Dedifferentiated amniotic fluid mesenchymal stem cell (primary cell): Measurements from ENCODE around the gene PRICKLE2.

Source experiments
- DNase-seq: peaks from one replicate; pipeline ENCODE4 v3.0.0-alpha.2; 2016; ENCODE audit errors: extremely low spot score

The PRICKLE2 gene

DNA sequence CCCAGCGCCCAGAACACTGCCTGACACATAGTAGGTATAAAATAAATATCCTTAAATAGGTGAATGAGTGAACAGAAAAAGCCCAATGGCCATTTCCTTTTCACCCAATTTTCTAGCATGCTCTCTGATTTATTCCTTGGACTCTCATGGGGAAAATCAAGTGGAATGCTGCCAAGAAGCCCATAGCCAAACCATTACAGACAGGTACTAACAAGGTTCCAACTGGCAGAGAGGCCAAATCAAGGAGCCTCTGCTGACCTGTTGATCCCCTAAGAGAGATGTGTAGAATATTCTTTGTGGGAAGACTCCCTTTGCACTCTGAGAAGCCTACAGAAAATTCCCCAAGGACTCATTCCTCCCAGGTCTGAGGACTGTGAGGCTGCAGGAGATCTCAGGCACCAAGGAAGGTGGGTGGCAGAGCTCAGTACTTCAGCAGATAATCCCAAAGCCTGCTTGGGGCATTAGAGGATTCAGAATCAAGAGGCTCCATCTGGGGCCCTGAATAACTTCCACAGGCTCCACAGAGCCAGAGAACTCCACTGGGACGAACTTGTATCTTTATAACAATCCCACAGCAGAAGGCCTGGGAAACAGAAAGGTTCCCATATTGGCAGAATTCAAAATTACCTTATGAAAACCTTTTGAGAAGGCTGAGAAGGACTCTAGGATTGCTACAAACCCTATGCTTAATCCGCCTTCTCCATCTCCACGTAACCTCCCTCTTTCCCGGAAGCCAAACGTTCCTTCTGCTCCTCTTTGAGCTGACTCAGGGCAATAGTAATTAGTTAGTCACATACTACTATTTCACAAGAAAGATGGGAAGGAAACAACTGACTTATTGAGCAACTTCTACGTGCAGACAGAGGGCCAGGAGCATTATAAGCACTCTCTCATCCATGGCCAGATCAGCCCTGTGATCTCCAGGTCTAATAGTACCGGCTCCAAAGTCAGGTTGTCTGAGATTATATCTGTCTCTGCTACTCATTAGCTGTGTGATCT, 34.5 kb downstream of the PRICKLE2 start:
- no peak for DNase-seq

DNA sequence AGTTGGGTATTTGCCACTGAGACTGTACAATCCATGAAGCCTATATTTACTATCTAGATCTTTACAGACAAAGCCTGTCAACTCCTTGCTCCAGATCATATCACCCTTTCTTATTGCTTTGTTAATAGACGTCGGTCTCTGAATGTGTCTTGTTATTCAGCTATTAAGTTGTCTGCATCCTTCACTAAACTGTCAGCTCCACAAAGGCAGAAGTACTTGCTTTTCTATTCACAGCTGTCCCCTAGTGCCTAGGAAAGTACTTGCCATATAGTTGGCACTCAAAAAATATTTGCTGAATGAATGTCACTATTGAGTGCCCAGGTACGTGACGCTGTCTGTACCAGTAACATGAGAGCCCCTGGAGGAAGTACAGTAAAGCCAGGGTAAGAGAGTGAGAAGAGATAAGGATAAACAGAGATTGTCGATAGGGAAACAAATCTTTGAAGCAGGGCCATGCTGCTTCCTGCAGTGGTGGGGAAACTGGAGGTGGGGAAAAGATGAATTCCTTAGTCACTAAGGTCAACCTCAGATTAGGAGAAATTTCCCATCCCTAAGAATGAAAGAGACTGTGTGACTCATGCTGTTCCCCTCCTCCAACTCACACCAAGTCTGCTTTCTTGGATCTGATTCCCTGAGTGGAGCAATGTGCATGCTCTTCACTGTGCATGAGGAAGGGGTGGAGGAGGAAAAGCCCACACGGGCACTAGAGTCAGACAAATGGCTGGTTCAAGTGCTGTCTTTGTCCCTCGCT, 36.3 kb downstream of the PRICKLE2 start:
- DNase-seq: peak; percentile 27

DNA sequence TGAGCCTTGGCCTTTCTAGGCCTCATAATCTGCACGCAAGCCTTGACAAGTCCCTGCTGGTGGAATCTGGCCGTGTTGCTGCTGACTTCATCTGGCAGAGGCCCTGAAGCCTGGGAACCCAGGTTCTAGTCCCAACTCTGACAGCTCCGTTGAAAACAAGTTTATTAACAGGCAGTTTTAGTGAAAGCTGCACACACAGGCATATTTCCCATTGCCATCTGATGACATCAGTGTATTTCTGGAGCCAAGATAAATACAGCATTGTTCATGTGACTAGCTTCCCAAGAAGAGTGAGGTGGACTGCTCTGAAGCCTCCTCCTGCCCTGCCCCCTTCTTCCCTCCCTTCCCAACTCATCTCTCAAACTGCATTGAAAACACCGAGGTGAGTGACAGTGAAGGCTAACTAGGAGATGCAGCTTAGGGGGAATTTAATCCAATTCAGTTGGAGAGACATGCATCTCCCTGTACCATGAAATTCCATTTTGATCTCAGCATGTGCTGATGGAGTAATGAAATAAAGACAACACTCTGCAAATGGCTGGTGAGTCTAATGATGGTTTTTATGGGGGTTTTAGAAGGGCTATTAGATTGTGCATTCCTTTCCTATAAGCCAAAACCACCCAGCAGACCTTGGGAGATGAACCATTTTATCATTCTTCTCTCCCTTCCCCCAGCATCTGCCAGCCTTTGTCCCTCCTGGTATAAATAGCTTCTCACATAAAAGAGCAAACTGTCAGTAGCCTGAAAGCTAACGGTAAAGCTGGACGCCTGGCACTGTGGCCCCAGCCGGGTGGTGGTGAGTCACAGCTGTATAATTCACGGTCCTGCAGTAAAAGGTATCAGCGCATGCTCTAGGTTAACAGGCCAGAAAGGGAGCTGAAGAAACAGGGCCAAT, 38.0 kb downstream of the PRICKLE2 start:
- peak; percentile 88 for DNase-seq

DNA sequence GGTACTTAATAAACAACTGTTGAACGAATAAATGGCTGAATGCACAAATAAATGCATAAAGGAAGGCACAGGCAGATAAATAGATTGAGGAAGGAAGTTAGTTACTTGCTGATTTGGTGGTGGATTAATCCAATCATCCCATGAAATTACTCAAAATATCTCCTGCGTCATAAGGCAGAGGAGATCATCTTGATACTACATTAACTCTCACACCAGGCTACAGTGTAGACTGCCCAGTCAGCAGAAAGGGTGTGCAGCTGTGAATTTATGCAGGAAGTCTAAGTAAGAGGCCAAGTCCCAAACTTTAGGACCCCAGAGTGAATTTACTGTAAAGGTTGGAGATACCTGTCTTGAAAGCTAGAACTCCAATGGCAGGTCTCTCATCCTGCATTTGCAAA, 38.6 kb downstream of the PRICKLE2 start:
- DNase-seq: no peak

DNA sequence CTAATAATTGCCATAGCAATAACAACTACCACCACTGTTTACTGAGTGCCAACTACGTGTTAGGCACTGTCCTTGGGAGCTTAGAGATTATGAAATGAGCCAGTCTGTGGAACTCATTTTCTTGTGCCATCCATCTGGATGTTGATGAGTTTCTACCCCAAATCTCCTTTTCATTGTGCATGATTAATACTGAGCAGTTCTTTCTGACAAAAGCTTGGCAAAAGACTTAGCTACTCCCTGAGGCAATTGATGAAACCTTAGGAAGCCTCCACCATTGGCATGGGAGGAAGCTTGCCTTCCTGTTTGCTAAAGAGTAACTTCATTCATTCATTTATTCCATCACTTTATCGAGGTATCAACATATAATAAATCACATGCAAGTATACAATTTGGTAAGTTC, 39.8 kb downstream of the PRICKLE2 start:
- DNase-seq: no peak

DNA sequence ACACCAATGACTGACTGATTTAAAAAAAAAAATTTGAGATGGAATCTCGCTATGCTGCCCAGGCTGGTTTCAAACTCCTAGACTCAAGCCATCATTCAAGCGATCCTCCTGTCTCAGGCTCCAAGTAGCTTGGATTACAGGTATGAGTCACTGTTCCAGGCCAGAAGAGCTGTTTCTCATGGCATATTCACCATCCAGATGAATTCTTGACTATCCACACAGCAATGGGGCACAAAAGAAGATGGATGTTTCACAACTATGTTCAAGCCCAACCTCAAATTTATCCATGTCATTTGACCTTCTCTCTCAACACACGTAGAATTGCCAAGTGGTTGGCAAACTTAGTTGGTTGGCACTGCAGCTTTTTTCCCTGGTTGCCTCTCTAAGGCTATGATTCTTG, 40.6 kb downstream of the PRICKLE2 start:
- no peak for DNase-seq

DNA sequence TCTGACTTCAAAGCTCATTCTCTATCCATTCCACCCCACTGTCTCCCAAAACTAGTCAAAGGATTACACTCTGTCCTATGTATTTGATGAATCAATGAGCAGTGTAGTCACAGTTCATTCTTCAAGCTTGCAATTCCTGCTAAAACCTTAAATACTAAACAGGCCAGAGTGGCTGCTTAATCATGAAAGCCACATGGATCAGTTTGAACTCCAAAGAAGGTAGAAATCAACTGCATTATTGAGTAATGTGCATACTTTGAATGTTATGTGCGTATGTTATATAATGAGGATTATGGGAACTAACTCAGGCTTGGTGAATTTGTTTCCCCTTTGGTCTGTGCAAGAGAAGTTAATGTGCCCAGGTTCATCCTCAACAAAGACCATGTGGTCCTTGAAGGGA, 45.4 kb downstream of the PRICKLE2 start:
- no peak for DNase-seq

DNA sequence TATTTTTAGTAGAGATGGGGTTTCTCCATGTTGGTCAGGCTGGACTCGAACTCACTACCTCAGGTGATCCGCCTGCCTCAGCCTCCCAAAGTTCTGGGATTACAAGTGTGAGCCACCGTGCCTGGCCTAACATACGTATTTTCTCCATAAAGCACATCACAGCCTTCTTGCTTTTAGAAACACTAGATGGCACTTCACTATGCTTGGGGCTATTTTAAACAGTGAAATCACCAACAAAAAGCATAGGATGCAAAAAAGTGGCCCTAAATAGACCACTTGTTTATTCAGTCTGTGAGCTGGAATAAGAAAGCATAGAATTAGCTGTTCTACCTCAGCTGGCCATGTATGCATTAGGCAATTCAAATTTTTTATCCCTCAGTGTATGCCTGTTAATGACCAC, 46.0 kb downstream of the PRICKLE2 start:
- DNase-seq: no peak

DNA sequence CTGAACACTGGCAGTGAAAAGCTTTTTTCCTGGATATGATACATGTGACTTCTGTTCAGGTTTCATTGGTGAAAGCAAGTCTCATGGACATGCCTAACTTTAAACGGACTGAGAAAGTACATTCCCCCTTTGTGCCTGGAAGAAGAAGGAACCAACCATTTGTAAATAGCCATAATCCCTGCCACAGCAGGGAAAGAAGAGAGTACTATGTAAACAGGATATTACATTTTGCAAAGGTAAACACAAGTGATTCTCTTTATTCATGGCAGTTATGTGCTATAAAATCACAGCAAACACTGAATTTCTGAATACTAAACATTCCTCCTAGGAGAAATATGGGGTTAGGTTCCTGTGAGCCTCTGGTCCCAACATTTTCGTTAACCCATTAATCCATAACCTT, 46.8 kb downstream of the PRICKLE2 start:
- no peak for DNase-seq

DNA sequence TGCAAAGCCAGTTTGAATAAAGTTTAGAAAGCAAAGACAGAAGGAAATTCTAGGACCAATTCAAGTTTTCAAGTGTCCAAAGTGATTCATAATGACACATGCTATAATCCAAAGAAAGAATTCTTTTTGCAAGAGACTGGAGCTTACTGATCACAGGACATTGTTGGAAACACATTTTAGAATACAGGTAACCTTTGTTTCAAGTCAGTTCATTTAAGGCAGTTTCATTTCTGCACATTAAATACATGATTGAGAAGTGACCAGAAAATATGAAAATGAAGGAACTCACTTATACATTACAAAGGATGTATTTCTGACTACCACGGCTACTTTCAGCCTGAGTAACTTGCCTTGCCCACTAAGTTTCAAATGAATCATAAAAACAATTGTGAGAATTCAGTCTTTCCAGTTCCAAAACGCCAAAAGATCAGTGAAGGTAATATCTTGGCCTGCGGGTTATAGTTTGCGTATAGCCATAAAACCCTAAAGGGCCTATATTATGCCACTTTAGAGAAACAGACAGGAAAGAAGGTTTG, 48.7 kb downstream of the PRICKLE2 start:
- DNase-seq: no peak

DNA sequence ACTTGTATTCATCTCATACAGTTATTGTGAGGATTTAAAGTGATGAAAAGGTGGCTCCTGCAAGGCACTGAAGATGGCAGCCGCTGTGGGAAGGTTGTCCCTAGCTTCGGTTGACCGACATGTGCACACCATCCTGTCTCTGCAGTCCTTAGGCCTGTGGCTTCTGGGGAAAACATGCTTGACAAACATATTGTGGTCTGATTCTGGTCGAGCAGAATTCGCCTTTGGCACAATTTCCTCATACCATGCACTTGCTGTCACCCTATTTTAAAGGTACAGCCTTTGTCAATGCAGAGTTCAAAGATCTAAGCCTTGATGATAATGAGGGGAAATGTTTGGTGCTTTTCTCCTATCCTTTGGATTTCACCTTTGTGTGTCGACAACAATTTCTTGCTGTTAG, 50.9 kb downstream of the PRICKLE2 start:
- no peak for DNase-seq

DNA sequence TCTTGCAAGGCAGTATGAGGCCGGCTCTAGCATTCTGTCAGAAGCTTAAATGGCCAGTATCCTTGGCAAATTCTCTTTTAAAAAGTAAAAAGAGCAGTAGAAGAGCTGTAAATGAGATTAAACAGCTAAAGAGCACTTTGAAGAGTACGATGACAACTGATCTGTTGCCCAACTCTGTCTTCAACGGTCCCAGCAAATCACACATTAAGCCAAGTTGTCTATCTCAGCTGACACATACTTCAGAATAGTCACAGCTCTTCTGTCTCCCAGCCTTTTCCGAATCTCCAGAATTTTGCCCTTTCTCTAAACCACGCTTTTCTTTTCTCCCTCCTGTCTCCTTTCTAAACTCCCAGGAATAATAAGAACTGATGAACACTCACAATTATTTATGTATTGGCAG, 51.7 kb downstream of the PRICKLE2 start:
- no peak for DNase-seq

DNA sequence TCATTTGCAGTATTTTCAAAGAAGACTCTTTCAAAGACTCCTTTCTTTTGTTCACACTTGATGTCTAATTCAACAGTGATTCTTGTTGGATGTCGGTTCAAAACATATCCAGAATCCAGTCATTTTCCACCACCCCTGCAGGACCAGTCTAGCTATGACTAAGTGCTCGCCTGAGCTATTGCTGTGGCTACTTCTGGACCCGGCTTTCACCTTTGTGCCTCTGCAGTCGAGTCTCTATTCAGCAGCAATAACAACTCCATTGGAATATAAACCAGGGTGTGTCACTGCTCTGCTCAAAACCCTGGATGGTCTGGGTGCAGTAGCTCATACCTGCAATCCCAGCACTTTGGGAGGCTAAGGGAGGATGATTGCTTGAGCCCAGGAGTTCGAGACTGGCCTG, 55.0 kb downstream of the PRICKLE2 start:
- no peak for DNase-seq

DNA sequence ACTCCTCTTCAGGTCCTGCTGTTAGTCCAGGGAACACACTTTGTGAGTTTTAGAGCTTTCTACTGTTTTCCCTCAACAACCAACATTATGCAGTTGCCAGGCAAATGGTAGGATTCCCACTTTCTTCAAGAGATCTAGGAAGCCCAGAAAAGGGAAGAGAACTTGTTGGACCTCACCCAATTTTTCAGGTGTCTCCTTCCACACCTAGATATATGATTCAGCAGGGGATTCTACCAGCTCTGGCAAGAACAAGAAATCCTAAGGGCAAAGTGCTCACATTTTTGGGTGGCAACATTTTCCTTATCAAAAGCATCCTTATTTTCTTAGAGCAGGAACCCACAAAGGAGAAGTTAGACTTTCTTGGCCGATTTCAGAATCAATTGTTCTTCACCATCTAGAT, 57.4 kb downstream of the PRICKLE2 start:
- DNase-seq: no peak

DNA sequence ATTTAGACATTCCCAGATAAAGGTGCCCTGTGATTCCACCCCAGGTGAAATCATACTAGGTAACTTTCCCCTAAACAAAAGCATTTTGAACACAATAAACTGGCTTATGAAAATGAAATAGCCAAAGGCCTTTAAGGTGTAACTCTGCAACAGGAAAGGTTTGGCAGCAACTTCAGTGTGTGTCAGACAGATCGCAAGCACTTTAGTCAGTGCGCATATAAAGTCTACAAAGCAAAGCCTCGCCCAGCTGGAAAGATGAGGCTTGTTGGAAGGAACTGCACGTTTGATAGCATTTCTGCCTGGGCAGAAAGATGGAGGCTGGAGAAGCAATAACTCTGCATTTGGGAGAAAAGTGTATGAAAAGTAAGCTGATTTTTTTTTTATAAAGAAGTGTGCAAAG, 57.9 kb downstream of the PRICKLE2 start:
- DNase-seq: no peak

DNA sequence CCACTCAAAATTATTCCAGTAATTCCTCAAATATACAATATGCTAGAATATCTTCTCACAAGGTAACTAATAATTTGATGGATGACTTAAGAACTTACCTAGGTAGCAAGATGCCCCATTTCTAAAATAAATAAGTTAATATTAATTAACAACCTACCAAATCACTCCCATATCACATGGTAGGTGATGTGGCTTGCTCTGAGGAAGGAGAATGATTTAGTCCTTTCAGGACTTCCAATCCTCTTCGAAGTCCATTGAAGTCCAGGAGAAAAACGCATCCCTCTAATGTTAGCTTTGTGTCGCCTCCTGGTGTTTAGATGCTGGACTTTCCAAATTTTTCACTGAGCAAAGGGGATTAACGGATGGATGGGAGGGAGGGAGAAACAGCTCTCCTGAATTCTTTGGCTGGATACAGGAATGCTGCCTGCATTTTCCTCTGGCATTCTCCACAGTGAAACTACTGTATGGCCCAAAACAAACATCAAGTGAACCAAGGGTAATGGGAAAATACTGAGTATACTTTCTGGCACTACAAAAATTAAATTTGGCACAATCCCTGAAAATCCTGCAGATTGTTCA, 58.6 kb downstream of the PRICKLE2 start:
- peak; percentile 29 for DNase-seq

DNA sequence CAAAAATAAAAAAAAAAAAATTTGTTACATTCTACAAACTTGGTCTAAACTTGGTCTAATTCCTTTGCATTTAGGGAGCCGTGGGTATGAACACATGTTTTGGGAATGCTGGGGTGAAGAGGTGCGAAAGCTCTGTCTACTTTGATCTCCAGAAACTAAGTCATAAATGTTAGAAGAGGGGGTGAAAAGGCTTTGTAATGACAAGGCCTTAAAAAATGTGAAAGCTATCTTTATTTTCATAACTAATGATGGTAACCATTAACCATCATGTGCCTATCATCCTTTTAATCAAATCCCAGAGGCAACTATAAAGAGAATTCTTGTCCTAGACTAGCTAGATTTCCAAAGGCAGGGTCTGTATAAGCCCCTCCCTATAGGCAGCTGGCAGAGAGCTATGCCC, 60.9 kb downstream of the PRICKLE2 start:
- no peak for DNase-seq

DNA sequence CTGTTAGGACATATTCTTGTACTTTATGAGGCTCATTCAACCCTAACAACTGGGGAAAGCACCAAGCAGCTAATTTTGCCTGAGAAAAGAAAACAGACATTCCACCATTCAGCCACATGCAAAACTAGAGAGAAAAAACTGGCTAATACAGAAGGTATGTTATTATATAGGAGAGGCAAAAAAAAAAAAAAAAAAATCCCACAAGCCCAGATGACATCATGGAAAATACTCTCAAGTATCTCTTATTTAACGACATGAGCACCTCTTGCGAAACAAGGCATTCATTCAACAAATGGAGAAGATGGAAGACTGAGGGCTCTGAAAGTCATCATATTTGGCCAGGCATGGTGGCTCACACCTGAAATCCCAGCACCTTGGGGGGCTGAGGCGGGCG, 61.5 kb downstream of the PRICKLE2 start:
- peak; percentile 91 for DNase-seq

DNA sequence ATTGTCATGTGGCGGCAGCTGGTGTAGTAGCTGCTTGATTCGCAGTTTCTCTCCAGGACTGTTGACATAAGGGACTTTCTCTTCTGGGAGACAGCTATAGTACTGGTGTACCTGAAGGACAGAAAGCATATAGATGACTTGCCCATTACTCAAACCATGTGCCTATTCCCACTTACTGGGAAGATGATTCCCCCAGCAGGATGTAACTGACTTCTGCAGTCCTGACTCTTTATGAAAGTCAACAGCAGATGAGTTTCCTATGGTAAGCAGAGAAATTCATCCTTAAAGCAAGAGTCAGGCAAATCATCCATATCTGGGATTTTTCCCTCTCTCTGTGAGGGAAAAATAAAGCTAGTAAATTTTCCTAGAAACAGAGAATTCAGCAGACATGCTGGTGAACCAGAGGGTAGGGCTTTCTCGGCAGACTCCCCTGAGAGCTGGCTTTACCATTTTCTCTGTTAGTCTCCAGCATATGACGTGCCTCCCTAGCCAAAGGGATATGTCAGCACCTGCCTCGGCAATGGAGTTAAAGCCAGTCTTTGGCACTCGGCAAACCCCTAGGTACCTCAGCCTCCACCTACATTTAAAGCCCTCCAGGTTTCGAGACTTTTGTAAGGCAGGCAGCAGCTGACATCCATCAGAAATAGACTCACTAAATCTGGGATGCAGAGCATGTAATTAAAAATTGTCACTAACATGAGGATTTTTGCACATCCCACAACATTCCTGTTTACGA, 62.1 kb downstream of the PRICKLE2 start:
- no peak for DNase-seq

DNA sequence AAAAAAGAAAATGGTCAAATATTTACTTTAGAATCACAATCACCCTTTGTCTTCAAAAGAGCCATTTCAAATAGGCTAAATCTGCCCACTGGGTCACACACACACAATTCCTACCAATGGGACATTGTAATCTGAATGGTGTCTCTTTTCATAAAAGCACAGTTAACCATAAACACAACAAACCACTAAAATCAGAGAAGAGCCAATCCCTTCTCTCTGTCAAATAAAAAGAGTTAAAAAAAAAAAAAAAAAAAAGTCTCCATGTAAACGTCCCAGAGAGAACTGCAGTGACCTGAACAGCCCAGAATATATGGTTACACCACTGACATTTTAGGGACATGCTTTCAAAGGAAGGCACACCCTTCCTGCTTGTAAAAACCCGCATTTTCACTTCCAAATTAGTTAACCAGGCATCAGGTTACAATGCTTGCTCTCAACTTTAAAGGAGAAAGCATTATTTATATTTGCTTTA, 63.7 kb downstream of the PRICKLE2 start:
- peak; percentile 58 for DNase-seq
